Neural cell (in vitro differentiated cells): ENCODE data around the gene GALT. TPM values are rescaled to one million over a fixed set of nuclear protein-coding genes. Genes with fewer than 3 reads are reported as not detected.
A peak's percentile ranks its signal among the peaks of the same experiment; 100 is the strongest.

ENCODE experiments used
- H2AFZ ChIP-seq: fragments of 200-600, 300-800 bp; sonication (generic), shearing (Covaris generic); 2 replicates; pipeline ENCODE4 v1.6.0; 2014; ENCODE audit warnings: low read depth, mild to moderate bottlenecking, antibody characterized with exemption, low read length, moderate library complexity
- H3F3A ChIP-seq: fragments of 200-600 bp; shearing (Covaris generic); 2 replicates; pipeline ENCODE4 v1.6.1; 2016; ENCODE audit warnings: mild to moderate bottlenecking, moderate library complexity, mixed read lengths, antibody characterized with exemption, low read length; ENCODE audit not compliant: insufficient read depth, poor library complexity, severe bottlenecking
- H3K27ac ChIP-seq: fragments of 200-600, 300-800 bp; sonication (generic), shearing (Covaris generic); 2 replicates; pipeline ENCODE4 v1.5.1; 2014; ENCODE audit warnings: mild to moderate bottlenecking, low read length, moderate library complexity
- H3K27me3 ChIP-seq: fragments of 300-800, 200-600 bp; sonication (generic), shearing (Covaris generic); 2 replicates; pipeline ENCODE4 v1.6.0; 2014; ENCODE audit warnings: mild to moderate bottlenecking, low read depth, low read length, moderate library complexity; ENCODE audit not compliant: insufficient read depth
- H3K36me3 ChIP-seq: fragments of 300-800, 200-600 bp; sonication (generic), shearing (Covaris generic); 2 replicates; pipeline ENCODE4 v1.5.1; 2014; ENCODE audit warnings: mild to moderate bottlenecking, antibody characterized with exemption, low read length, moderate library complexity; ENCODE audit not compliant: insufficient read depth
- H3K4me2 ChIP-seq: fragments of 300-800, 200-600 bp; sonication (generic), shearing (Covaris generic); 2 replicates; pipeline ENCODE4 v1.6.0; 2014; ENCODE audit warnings: mild to moderate bottlenecking, low read length
- H3K4me3 ChIP-seq: fragments of 300-800, 200-600 bp; sonication (generic), shearing (Covaris generic); 2 replicates; pipeline ENCODE4 v1.5.1; 2014; ENCODE audit warnings: mild to moderate bottlenecking, low read length, moderate library complexity
- H3K79me2 ChIP-seq: fragments of 200-600 bp; shearing (Covaris generic); replicated peaks from 2 replicates; pipeline ENCODE4 v1.6.0; 2014; ENCODE audit warnings: mild to moderate bottlenecking, low read length, moderate library complexity; ENCODE audit not compliant: insufficient read depth
- H3K9ac ChIP-seq: fragments of 300-800, 200-600 bp; sonication (generic), shearing (Covaris generic); 2 replicates; pipeline ENCODE4 v1.6.1; 2016; ENCODE audit warnings: mild to moderate bottlenecking, low read length, mixed read lengths
- H3K9me2 ChIP-seq: fragments of 200-600 bp; shearing (Covaris generic); 2 replicates; pipeline ENCODE4 v1.6.1; 2016; ENCODE audit warnings: mild to moderate bottlenecking, low read length, mixed read lengths; ENCODE audit not compliant: insufficient read depth
- H3K9me3 ChIP-seq: fragments of 200-600, 300-800 bp; sonication (generic), shearing (Covaris generic); 2 replicates; pipeline ENCODE4 v1.6.1; 2016; ENCODE audit warnings: mild to moderate bottlenecking, mixed run types, low read length, moderate library complexity, mixed read lengths
- H4K20me1 ChIP-seq: fragments of 200-600 bp; shearing (Covaris generic); 2 replicates; pipeline ENCODE4 v1.6.1; 2016; ENCODE audit warnings: mild to moderate bottlenecking, mixed run types; ENCODE audit not compliant: insufficient read depth
- EP300 ChIP-seq: fragments of 450-650 bp; conservative IDR thresholded peaks from 2 replicates; pipeline ENCODE4 v1.6.1; 2014; ENCODE audit warnings: antibody characterized with exemption, mild to moderate bottlenecking, moderate library complexity; ENCODE audit not compliant: poor library complexity, severe bottlenecking
- EZH2 ChIP-seq: fragments of 200-600, 300-800 bp; shearing (Covaris generic), sonication (generic); IDR thresholded peaks from 2 replicates; pipeline ENCODE4 v1.6.1; 2014; ENCODE audit warnings: antibody characterized with exemption, low read length, borderline replicate concordance, mild to moderate bottlenecking; ENCODE audit not compliant: insufficient read depth, poor library complexity, severe bottlenecking
- MXI1 ChIP-seq: fragments of 450-650 bp; conservative IDR thresholded peaks from 2 replicates; pipeline ENCODE4 v1.6.1; 2014; ENCODE audit warnings: antibody characterized with exemption, mild to moderate bottlenecking; ENCODE audit not compliant: poor library complexity, severe bottlenecking
- POLR2AphosphoS5 ChIP-seq: IDR thresholded peaks from 2 replicates; pipeline ENCODE4 v1.6.1; 2012
- RAD21 ChIP-seq: fragments of 450-650 bp; conservative IDR thresholded peaks from 2 replicates; pipeline ENCODE4 v1.6.1; 2014; ENCODE audit warnings: antibody characterized with exemption, mild to moderate bottlenecking, moderate library complexity
- SMC3 ChIP-seq: fragments of 450-650 bp; conservative IDR thresholded peaks from 2 replicates; pipeline ENCODE4 v1.6.1; 2014; ENCODE audit warnings: antibody characterized with exemption, mild to moderate bottlenecking, moderate library complexity; ENCODE audit not compliant: poor library complexity
- TAF1 ChIP-seq: IDR thresholded peaks from 2 replicates; pipeline ENCODE4 v1.6.1; 2012; ENCODE audit warnings: low read depth
- polyA minus RNA-seq: library from RNA; depleted of rRNA, polyadenylated mRNA; stranded (reverse); fragments of >200 nt; gene quantifications from 2 replicates; pipeline ENCODE4 v1.2.3, GENCODE V29; 2014
- polyA plus RNA-seq: library from polyadenylated mRNA; depleted of rRNA; stranded (reverse); fragments of >200 nt; gene quantifications from 2 replicates; pipeline ENCODE4 v1.2.3, GENCODE V29; 2014
- TF ChIP-seq, protein P1 (sequence below): IDR thresholded peaks from 2 replicates; pipeline ENCODE4 v1.6.1; 2012; ENCODE audit warnings: borderline replicate concordance
- TF ChIP-seq, protein P2 (sequence below): fragments of 450-650 bp; IDR thresholded peaks from 2 replicates; pipeline ENCODE4 v1.5.1; 2014; ENCODE audit warnings: antibody characterized with exemption, mild to moderate bottlenecking, moderate library complexity; ENCODE audit not compliant: poor library complexity, severe bottlenecking

GALT gene
- polyA plus RNA-seq (116 and 182 TPM in 2 replicates), polyA minus RNA-seq (85.3 and 106 TPM in 2 replicates)

DNA sequence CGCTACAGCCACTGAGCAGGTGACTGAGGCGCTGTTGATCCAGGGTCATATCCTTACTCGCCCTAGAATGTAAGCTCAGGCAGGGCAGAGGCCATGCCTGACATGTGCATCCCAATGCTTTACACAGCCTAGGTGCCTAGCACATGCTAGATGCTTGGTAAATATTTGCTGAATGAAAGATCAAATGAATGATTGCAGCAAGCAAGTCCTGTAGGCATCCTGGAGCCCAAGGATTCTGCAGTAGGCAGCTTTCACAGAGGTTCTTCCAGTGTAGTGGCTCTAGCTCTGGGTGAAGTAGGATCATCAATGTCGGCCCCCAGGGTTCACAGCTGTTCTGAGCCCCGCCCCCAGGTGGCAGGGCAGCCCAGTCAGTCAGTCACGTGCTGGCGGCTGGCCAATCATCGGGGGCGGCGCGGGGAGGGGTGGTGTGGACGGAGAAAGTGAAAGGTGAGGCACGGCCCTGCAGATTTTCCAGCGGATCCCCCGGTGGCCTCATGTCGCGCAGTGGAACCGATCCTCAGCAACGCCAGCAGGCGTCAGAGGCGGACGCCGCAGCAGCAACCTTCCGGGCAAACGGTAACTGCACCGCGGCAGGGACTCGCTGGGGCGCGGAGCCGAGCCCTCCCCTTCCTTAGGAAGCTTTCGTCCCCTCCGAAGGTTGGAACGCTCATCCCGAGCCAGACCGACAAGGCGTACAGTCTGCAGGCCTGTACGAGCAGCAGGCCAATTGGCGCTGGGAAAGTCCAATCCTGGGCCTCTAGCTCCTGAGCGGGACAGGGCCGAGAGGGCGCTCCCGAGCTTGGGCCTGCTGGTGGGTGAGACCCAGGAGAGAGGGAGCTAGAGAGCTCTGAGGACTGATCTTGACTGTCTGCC, at the start of gene GALT:
Gene GALT, plus strand, starts transcription at position 465 of the 873 bp plus-strand sequence. Its CDS starts 30 bp downstream, at position 495.
- Histone ChIP-seq H3K27ac (peak within 1 kb of the TSS; percentile 89), H3K9ac (peak within 1 kb of the TSS; percentile 90), H3K9me3 (no peaks in the 10 kb centered on the region), H3K9me2 (no peaks in the 10 kb centered on the region), H3K36me3 (no peaks in the 10 kb centered on the region), H2AFZ (peak within 1 kb of the TSS; percentile 91), H3K79me2 (no peaks in the 10 kb centered on the region), H3K4me3 (peak within 1 kb of the TSS; percentile 84), H3F3A (no peaks in the 10 kb centered on the region), H3K27me3 (no peaks in the 10 kb centered on the region), H3K4me2 (peak within 1 kb of the TSS; percentile 95), H4K20me1 (no peaks in the 10 kb centered on the region)
- TF ChIP-seq EP300, result no peak
- TF ChIP-seq SMC3, result peak; percentile 56
- TF ChIP-seq MXI1, result peak; percentile 66
- TF ChIP-seq, protein P1, sequence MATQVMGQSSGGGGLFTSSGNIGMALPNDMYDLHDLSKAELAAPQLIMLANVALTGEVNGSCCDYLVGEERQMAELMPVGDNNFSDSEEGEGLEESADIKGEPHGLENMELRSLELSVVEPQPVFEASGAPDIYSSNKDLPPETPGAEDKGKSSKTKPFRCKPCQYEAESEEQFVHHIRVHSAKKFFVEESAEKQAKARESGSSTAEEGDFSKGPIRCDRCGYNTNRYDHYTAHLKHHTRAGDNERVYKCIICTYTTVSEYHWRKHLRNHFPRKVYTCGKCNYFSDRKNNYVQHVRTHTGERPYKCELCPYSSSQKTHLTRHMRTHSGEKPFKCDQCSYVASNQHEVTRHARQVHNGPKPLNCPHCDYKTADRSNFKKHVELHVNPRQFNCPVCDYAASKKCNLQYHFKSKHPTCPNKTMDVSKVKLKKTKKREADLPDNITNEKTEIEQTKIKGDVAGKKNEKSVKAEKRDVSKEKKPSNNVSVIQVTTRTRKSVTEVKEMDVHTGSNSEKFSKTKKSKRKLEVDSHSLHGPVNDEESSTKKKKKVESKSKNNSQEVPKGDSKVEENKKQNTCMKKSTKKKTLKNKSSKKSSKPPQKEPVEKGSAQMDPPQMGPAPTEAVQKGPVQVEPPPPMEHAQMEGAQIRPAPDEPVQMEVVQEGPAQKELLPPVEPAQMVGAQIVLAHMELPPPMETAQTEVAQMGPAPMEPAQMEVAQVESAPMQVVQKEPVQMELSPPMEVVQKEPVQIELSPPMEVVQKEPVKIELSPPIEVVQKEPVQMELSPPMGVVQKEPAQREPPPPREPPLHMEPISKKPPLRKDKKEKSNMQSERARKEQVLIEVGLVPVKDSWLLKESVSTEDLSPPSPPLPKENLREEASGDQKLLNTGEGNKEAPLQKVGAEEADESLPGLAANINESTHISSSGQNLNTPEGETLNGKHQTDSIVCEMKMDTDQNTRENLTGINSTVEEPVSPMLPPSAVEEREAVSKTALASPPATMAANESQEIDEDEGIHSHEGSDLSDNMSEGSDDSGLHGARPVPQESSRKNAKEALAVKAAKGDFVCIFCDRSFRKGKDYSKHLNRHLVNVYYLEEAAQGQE, result peak; percentile 79
- TF ChIP-seq POLR2AphosphoS5, result peak; percentile 89
- TF ChIP-seq, protein P2, sequence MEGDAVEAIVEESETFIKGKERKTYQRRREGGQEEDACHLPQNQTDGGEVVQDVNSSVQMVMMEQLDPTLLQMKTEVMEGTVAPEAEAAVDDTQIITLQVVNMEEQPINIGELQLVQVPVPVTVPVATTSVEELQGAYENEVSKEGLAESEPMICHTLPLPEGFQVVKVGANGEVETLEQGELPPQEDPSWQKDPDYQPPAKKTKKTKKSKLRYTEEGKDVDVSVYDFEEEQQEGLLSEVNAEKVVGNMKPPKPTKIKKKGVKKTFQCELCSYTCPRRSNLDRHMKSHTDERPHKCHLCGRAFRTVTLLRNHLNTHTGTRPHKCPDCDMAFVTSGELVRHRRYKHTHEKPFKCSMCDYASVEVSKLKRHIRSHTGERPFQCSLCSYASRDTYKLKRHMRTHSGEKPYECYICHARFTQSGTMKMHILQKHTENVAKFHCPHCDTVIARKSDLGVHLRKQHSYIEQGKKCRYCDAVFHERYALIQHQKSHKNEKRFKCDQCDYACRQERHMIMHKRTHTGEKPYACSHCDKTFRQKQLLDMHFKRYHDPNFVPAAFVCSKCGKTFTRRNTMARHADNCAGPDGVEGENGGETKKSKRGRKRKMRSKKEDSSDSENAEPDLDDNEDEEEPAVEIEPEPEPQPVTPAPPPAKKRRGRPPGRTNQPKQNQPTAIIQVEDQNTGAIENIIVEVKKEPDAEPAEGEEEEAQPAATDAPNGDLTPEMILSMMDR, result peak; percentile 75
- TF ChIP-seq EZH2, result no peak
- peak; percentile 7 for TF ChIP-seq RAD21
- peak; percentile 81 for TF ChIP-seq TAF1

DNA sequence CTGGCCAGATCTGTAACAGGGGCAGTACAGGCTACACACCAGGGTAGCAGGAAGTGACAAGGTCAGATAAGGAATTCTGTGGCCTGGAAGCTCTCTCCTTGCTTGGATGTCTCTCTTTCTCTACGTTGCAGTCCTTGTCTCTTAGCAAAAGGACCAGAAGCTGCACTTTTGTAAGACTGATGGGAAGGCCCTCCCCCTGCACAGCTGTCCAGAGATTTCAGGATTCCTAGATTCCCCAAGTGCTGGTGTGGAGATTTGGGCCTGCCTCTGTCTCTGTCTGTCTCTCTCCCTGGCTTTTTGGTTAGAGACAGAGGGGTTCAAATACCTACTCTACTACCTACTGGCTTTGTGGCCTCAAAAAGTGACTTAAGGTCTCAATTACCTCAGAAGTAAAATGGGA, 46.9 kb upstream of the GALT start:
- no peaks in the 10 kb centered on the region for H3K9me3 ChIP-seq
- no peaks in the 10 kb centered on the region for H4K20me1 ChIP-seq
- no peak overlapping the region for H3K4me2 ChIP-seq
- no peak overlapping the region for H3K27ac ChIP-seq
- no peaks in the 10 kb centered on the region for H3K27me3 ChIP-seq
- H3K9ac ChIP-seq, result no peak overlapping the region
- H3F3A ChIP-seq, result no peaks in the 10 kb centered on the region
- no peak overlapping the region for H2AFZ ChIP-seq
- H3K79me2 ChIP-seq, result no peaks in the 10 kb centered on the region
- H3K9me2 ChIP-seq, result no peaks in the 10 kb centered on the region
- no peaks in the 10 kb centered on the region for H3K36me3 ChIP-seq
- H3K4me3 ChIP-seq, result no peak overlapping the region
- TF ChIP-seq, protein P1, result no peak
- TF ChIP-seq SMC3 (no peak), TAF1 (no peak), RAD21 (no peak), EZH2 (no peak), POLR2AphosphoS5 (no peak), MXI1 (no peak), EP300 (no peak)
- TF ChIP-seq, protein P2, result no peak
